Lung (tissue), 5 donors: ENCODE measurements around the gene AQP12A. TPM values are rescaled to one million over a fixed set of nuclear protein-coding genes. Genes with fewer than 3 reads are reported as not detected.

Experiments
- polyA plus RNA-seq, 2 donors: library from polyadenylated mRNA; stranded (reverse); fragments of 200-250 nt; gene quantifications; one replicate each; pipeline ENCODE4 v1.2.1, GENCODE V29; 2013
- small RNA-seq: library from RNA; depleted of rRNA; stranded (forward); fragments of <200 nt; gene quantifications from one replicate; pipeline ENCODE3, GENCODE V24; 2014; ENCODE audit warnings: low replicate concordance
- total RNA-seq, 2 donors: library from RNA; depleted of rRNA in 1 of 2; stranded (reverse); fragments of >200 nt in 1 of 2; gene quantifications; one replicate each; pipeline ENCODE4 v1.2.1, GENCODE V29; 2014 to 2021
- donor health status: Bipolar disorder and iron deficiency.
- donor health status: healthy.
- donor health status: DM: yes; HTN: yes; CAD: no.

AQP12A gene
- total and polyA plus RNA-seq, 4 donors, result not detected

Small RNA genes lying within 50 kb of the gene (small RNA-seq; reads per million reads assigned to genes)
- gene AC011298.3, result not detected

Other genes with a start within 250 kb of the AQP12A start
- 10 to 100 TPM; 15.8 to 34.8 TPM for gene ANKMY1, start 133.9 kb upstream of the AQP12A start, total RNA-seq
- gene ANKMY1, start 133.9 kb upstream of the AQP12A start, polyA plus RNA-seq, result 10 to 100 TPM in 1 of 2 donors, 1 to 10 TPM in 1; 9.3 to 13.9 TPM
- gene DUSP28, start 131.5 kb upstream of the AQP12A start, total RNA-seq, result 1 to 10 TPM; 2.8 to 7.7 TPM
- 1 to 10 TPM; 4.4 to 5.9 TPM for gene DUSP28, start 131.5 kb upstream of the AQP12A start, polyA plus RNA-seq
- gene RNPEPL1, start 123.4 kb upstream of the AQP12A start, total RNA-seq, result 10 to 100 TPM; 24.5 to 94.8 TPM
- gene RNPEPL1, start 123.4 kb upstream of the AQP12A start, polyA plus RNA-seq, result 100 to 1,000 TPM in 1 of 2 donors, 10 to 100 TPM in 1; 81.6 to 235 TPM
- gene CAPN10, start 105.1 kb upstream of the AQP12A start, total RNA-seq, result 10 to 100 TPM; 28.2 to 42.9 TPM
- 10 to 100 TPM; 28.3 to 38.7 TPM for gene CAPN10, start 105.1 kb upstream of the AQP12A start, polyA plus RNA-seq
- 1 to 10 TPM; 2.3 to 4.4 TPM for gene GPR35, start 66.4 kb upstream of the AQP12A start, total RNA-seq
- gene GPR35, start 66.4 kb upstream of the AQP12A start, polyA plus RNA-seq, result 10 to 100 TPM in 1 of 2 donors, 1 to 10 TPM in 1; 3.9 to 10.3 TPM
- under 1 TPM in 1 of 2 donors, not detected in 1; 0.15 TPM for gene AQP12B, start 9.0 kb upstream of the AQP12A start, total RNA-seq
- gene AQP12B, start 9.0 kb upstream of the AQP12A start, polyA plus RNA-seq, result not detected
- gene KIF1A, start 128.4 kb downstream of the AQP12A start, total RNA-seq, result 1 to 10 TPM in 1 of 2 donors, under 1 TPM in 1; 0.71 to 2.3 TPM
- under 1 TPM; 0.14 to 0.22 TPM for gene KIF1A, start 128.4 kb downstream of the AQP12A start, polyA plus RNA-seq
- under 1 TPM in 1 of 2 donors, not detected in 1; 0.61 TPM for gene AGXT, start 177.0 kb downstream of the AQP12A start, total RNA-seq
- gene AGXT, start 177.0 kb downstream of the AQP12A start, polyA plus RNA-seq, result under 1 TPM; 0.05 to 0.16 TPM
- 10 to 100 TPM in 1 of 2 donors, 1 to 10 TPM in 1; 2.9 to 21.1 TPM for gene MAB21L4, start 204.3 kb downstream of the AQP12A start, total RNA-seq
- gene MAB21L4, start 204.3 kb downstream of the AQP12A start, polyA plus RNA-seq, result 1 to 10 TPM; 4.9 to 8.7 TPM
- gene CROCC2, start 214.5 kb downstream of the AQP12A start, total RNA-seq, result 10 to 100 TPM in 1 of 2 donors, 1 to 10 TPM in 1; 5.6 to 17.4 TPM
- gene CROCC2, start 214.5 kb downstream of the AQP12A start, polyA plus RNA-seq, result 1 to 10 TPM; 1.3 to 3.1 TPM